DND-41 (cell line): Measurements from ENCODE around the gene HTRA3.

Source experiments
- ATAC-seq: fragments of 200-7000 bp; cut with Tn5 transposase; 3 replicates; pipeline ENCODE4 v1.9.1; 2021; ENCODE audit warnings: low read depth; ENCODE audit not compliant: insufficient read depth
- DNase-seq: peaks from one replicate; pipeline ENCODE4 v3.0.0-alpha.2; 2020
- H2AFZ ChIP-seq: 2 replicates; pipeline ENCODE4 v1.6.0; 2012; ENCODE audit warnings: low read depth, low read length
- H3K27ac ChIP-seq: 2 replicates; pipeline ENCODE4 v1.5.1; 2012; ENCODE audit warnings: low read length, inconsistent platforms
- H3K27me3 ChIP-seq: fragments of 200-600 bp; sonication (generic); 2 replicates; pipeline ENCODE4 v1.6.0; 2012; ENCODE audit warnings: low read length, mild to moderate bottlenecking, inconsistent platforms; ENCODE audit not compliant: insufficient read depth, poor library complexity
- H3K36me3 ChIP-seq: 2 replicates; pipeline ENCODE4 v1.5.1; 2012; ENCODE audit warnings: low read length, inconsistent platforms; ENCODE audit not compliant: insufficient read depth
- H3K4me1 ChIP-seq: 2 replicates; pipeline ENCODE4 v1.5.1; 2012; ENCODE audit warnings: mild to moderate bottlenecking, low read length; ENCODE audit not compliant: insufficient read depth
- H3K4me2 ChIP-seq: 2 replicates; pipeline ENCODE4 v1.6.0; 2012; ENCODE audit warnings: mild to moderate bottlenecking, moderate library complexity, low read length, inconsistent platforms; ENCODE audit not compliant: insufficient read depth
- H3K4me3 ChIP-seq, 2 experiments: fragments of 200-600 bp in 1 of 2; shearing (Covaris generic) in 1 of 2; 2 replicates each; pipeline ENCODE4 v1.5.1; 2012 to 2016; ENCODE audit warnings: inconsistent platforms in 2 of 2, low read length in 2 of 2, mild to moderate bottlenecking in 2 of 2, low read depth in 1 of 2, moderate library complexity in 1 of 2
- H3K79me2 ChIP-seq: 2 replicates; pipeline ENCODE4 v1.6.0; 2012; ENCODE audit warnings: low read length, inconsistent platforms; ENCODE audit not compliant: insufficient read depth
- H3K9ac ChIP-seq: 2 replicates; pipeline ENCODE4 v1.6.0; 2012; ENCODE audit warnings: low read depth, mild to moderate bottlenecking, inconsistent platforms, low read length, moderate library complexity
- H3K9me3 ChIP-seq: 2 replicates; pipeline ENCODE4 v1.5.1; 2012; ENCODE audit warnings: low read length, moderate library complexity, mild to moderate bottlenecking, inconsistent platforms; ENCODE audit not compliant: insufficient read depth, severe bottlenecking
- H4K20me1 ChIP-seq: 2 replicates; pipeline ENCODE4 v1.6.0; 2012; ENCODE audit warnings: low read length; ENCODE audit not compliant: insufficient read depth
- EZH2 ChIP-seq: IDR thresholded peaks from 3 replicates; pipeline ENCODE4 v1.6.1; 2012; ENCODE audit warnings: borderline replicate concordance, low read depth, mild to moderate bottlenecking, moderate library complexity, low read length, inconsistent platforms; ENCODE audit not compliant: severe bottlenecking
- TF ChIP-seq, protein P1 (sequence below): IDR thresholded peaks from 2 replicates; pipeline ENCODE4 v1.5.1; 2012; ENCODE audit warnings: borderline replicate concordance, low read length, moderate library complexity, mild to moderate bottlenecking; ENCODE audit not compliant: poor library complexity, severe bottlenecking; ENCODE audit errors: extremely low read depth

The HTRA3 gene

GRCh38 chr4:8349664-8350236 is 80.2 kb downstream of the HTRA3 start:
- DNase-seq = no peak
- Histone ChIP-seq H3K4me2 (no peak overlapping the region), H2AFZ (no peak overlapping the region), H3K36me3 (no peaks in the 10 kb centered on the region), H3K9me3 (no peaks in the 10 kb centered on the region), H3K27ac (no peak overlapping the region), H3K79me2 (no peaks in the 10 kb centered on the region), H3K4me3 (no peak overlapping the region), H3K27me3 (no peaks in the 10 kb centered on the region), H4K20me1 (peaks cover 2% of the 10 kb centered on the region; the same call in 1 of the 2 replicates), H3K4me1 (peaks cover 15% of the 10 kb centered on the region), H3K9ac (no peak overlapping the region)
- ATAC-seq = no peak
- TF ChIP-seq EZH2 = no peak
- TF ChIP-seq, protein P1, sequence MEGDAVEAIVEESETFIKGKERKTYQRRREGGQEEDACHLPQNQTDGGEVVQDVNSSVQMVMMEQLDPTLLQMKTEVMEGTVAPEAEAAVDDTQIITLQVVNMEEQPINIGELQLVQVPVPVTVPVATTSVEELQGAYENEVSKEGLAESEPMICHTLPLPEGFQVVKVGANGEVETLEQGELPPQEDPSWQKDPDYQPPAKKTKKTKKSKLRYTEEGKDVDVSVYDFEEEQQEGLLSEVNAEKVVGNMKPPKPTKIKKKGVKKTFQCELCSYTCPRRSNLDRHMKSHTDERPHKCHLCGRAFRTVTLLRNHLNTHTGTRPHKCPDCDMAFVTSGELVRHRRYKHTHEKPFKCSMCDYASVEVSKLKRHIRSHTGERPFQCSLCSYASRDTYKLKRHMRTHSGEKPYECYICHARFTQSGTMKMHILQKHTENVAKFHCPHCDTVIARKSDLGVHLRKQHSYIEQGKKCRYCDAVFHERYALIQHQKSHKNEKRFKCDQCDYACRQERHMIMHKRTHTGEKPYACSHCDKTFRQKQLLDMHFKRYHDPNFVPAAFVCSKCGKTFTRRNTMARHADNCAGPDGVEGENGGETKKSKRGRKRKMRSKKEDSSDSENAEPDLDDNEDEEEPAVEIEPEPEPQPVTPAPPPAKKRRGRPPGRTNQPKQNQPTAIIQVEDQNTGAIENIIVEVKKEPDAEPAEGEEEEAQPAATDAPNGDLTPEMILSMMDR = no peak

DNA sequence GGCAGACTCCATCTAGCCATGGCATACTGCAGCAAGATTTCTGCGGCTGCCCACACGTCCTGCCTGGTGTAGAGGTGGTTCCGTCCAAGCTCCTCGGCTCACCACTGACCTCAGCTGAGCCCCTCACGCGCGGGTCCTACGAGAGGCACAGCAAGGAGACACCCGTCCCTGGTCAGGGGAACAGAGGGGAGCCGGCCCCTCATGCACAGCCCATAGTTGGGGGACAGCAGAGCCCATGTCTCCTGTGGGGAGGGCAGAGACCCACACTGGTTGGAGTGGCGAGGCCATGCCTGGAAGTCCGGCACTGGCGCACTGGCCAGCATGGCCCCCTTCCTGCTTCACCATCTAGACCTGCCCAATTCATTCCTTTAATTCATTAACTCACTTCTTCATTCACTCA is 80.8 kb downstream of the HTRA3 start:
- peaks cover 15% of the 10 kb centered on the region for H3K4me1 ChIP-seq
- H3K4me2 ChIP-seq = no peak overlapping the region
- ATAC-seq (no peak), DNase-seq (no peak)
- TF ChIP-seq, protein P1 = no peak
- no peak for TF ChIP-seq EZH2
- no peak overlapping the region for H3K4me3 ChIP-seq
- no peaks in the 10 kb centered on the region for H3K79me2 ChIP-seq
- no peaks in the 10 kb centered on the region for H3K36me3 ChIP-seq
- no peaks in the 10 kb centered on the region for H3K9me3 ChIP-seq
- no peaks in the 10 kb centered on the region for H3K27me3 ChIP-seq
- H2AFZ ChIP-seq = no peak overlapping the region
- no peak overlapping the region for H3K9ac ChIP-seq
- peaks cover 2% of the 10 kb centered on the region; the same call in 1 of the 2 replicates for H4K20me1 ChIP-seq
- H3K27ac ChIP-seq = no peak overlapping the region

- H3K4me3 ChIP-seq = no peak overlapping the region
- TF ChIP-seq EZH2 = no peak
- TF ChIP-seq, protein P1 = no peak
- H4K20me1 ChIP-seq = peaks cover 2% of the 10 kb centered on the region; the same call in 1 of the 2 replicates
- no peaks in the 10 kb centered on the region for H3K27me3 ChIP-seq
- H2AFZ ChIP-seq = no peak overlapping the region
- DNase-seq (no peak), ATAC-seq (no peak)
- no peaks in the 10 kb centered on the region for H3K9me3 ChIP-seq
- no peak overlapping the region for H3K9ac ChIP-seq
- H3K79me2 ChIP-seq = no peaks in the 10 kb centered on the region
- no peaks in the 10 kb centered on the region for H3K36me3 ChIP-seq
- peaks cover 15% of the 10 kb centered on the region for H3K4me1 ChIP-seq
- H3K4me2 ChIP-seq = no peak overlapping the region
- H3K27ac ChIP-seq = no peak overlapping the region
These were observed 81.4 kb downstream of the HTRA3 start for GRCh38 chr4:8350841-8351461.
